Hematopoietic multipotent progenitor cell treated with erythropoietin and hydrocortisone succinate and interleukin-3 and kit ligand, for 8 days (in vitro differentiated cells): ENCODE data around the gene ADSS2.

Source experiments
- DNase-seq: peaks from one replicate; pipeline ENCODE4 v3.0.0-alpha.2; 2015

The ADSS2 gene

GRCh38 chr1:244445320-244446181 is 6.2 kb downstream of the ADSS2 start:
- DNase-seq = peak; percentile 20

DNA sequence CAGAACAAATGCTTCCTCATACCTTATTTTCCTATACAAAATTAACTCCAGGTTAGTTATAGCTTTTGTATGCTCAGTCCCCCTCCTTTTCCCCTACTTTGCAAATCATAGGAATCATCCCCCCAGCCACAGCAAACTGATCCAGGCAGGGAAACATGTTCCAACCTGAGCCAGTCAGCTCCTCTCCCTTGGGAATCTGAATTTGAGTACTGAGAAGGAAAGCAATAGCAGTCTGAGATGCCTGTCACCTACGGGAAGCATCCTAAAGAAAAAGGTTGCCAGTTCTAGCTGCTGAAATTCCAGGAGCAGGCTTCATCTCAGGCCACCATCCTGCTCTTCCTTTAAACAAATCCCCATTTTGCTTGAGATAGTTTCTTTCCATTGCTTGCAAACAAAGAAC is 6.9 kb downstream of the ADSS2 start:
- no peak for DNase-seq

DNA sequence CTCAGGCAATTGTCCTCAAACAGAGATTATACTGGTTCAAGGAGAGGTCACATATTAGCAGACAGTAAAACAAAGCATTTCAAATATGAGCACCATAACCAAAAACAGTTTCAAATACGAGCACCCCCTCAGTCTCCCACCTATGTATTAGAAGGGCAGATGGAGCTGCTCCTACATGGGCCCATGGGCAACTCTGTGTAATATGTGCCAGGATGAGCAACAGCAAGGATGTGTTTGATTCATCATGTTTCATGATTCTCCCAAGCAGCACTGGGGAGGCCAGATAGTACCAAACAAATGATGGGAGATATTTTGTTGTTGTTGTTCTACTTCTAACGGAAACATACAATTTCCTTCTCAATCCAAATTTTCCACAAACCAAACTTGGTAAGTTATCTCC is 8.9 kb downstream of the ADSS2 start:
- no peak for DNase-seq

GRCh38 chr1:244439391-244440032 is 12.2 kb downstream of the ADSS2 start:
- peak; percentile 49 for DNase-seq

GRCh38 chr1:244437086-244437468 is 14.6 kb downstream of the ADSS2 start:
- no peak for DNase-seq

DNA sequence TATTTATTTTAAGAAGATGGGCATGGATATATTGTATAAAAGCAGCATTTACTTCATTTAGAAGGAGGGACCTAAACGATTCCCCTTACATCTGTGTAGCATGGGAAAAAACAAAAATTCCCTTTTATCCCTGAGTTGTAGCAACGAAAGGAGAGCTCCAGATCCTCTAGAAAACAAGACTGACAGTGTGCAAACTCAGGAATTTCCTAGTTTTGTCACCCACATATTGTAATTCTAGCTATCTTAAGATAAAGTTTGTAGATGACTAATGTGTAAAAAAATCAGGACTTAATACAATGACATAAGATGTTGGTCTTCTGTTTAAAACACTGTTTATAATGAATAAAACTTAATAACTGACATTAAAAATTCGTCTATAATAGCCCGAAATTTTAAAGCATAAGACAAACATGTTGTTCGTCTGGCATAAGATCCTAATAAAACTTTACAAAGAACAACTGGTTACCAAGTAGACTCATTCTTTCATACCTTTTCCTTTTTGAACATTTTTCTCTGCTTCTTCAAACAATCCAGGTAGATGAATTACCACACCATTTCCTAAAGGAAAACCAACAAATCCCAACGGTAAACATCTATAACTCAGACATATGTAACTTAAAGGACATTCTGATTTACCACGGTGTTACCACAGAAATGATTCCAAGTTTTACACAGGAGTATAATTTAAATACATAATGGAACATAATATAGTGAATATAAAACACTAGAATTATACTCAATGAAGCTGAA is 15.2 kb downstream of the ADSS2 start:
- no peak for DNase-seq

- no peak for DNase-seq
Observed at GRCh38 chr1:244435562-244436205, 16.0 kb downstream of the ADSS2 start.

DNA sequence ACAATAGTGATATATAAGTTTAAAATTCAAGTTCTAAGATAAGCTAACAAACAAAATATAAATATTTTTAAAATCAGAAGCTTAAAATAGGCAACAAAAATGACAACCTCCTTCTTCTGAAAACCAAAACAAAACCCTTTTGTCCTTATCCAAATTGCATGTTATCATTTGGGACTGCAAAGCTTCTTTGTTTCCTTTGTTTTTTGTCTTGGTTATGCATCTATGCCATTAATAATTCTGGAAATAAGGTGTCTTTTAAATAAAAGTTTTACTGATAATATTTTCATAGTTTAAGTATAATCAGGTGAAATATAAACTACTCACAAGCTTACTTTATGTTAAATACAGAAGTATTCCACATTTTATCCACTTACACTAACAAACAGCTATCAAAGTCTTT is 20.5 kb downstream of the ADSS2 start:
- no peak for DNase-seq

- DNase-seq = no peak
Observed at GRCh38 chr1:244429818-244430217, 21.9 kb downstream of the ADSS2 start.

GRCh38 chr1:244427647-244428046 is 24.1 kb downstream of the ADSS2 start:
- DNase-seq = no peak

DNA sequence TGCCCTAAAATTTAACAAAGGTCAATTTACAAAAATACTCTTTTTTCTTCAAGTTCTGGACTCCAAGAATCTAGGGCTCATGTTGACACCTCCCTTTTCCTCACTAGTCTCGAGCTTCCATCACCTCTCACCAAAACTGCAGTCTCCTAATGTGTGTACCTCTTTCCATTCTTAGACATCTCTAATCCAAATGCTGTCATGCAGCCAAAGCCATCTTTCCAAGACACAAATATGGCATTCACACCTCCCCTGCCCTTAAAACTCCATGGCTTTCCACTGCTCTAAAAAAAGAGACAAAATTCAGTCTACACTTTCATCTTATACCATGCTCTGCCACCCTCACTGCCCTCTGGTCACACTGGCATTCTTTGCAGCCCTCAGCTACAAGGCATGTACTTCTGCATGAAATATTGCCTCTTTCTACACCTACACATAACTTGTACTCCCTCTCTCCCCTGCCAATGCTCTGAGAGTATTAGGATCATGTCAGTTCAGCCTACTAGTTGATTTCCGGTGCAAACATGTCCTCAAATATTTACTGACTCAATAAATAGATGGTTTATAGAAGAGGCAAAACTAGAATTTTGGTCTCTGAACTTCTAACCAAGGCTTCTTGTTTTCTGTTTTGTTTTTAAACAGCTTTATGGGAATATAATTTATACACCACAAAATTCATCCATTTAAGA is 26.9 kb downstream of the ADSS2 start:
- DNase-seq = no peak

DNA sequence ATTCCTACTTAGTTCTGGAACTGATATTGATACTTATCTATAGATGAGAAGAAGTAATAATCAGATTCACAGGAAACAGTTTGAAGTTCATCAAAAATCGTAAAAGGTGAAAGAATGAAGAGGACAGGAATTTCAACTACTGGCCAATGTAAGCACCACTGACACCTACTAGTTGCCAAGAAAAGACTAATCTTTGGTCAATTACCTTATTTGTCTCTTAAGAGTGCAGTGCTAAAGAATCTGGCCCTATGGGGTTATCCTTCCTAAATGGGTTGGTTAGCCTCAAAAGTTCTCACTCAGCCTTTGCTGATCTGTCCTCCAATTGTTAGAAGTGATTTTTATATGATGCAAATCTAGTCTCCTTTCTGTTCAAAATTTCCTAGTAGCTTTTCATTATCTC is 29.5 kb downstream of the ADSS2 start:
- DNase-seq = no peak

- DNase-seq = no peak
Observed at GRCh38 chr1:244419024-244419423, 32.7 kb downstream of the ADSS2 start.

- DNase-seq = no peak
Observed at GRCh38 chr1:244414543-244414942, 37.2 kb downstream of the ADSS2 start.

DNA sequence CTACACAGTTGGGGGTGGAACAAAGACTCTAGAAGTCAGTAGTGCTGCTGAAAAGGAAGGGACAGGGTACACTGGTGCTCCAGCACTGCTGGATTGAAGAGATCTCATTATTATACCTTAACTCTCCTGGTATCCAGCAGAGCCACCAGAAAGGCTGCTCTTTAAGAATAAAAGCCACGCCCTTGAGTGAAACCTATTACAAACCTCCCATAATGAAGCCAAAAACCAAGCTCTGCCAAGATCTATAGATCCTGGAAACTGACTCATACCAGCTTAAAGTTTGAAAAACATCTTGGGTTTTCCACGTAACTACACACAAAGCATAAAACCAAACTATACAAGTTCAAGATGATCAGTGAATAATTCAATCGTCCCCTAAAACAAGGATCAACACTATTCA is 38.0 kb downstream of the ADSS2 start:
- DNase-seq = no peak

- DNase-seq = no peak
Observed at GRCh38 chr1:244412176-244412575, 39.5 kb downstream of the ADSS2 start.

DNA sequence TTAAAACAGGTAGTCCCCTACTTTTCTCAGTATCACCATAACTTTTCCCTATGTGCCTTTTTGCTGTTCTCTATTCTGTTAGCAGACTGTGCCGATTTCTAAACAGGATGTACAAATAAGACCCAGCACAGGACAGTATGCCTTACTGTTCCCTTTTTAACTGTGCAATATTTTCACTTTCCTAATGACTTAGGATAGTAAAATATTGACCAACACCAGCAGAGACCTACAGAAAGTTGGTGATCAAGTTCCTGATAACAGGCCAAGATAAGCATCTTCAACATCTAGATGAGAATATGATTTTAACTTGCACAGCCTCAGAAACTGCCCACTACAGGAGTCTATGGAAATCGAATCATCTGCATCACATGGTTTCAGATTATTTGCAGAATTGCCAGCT is 42.0 kb downstream of the ADSS2 start:
- DNase-seq = no peak

DNA sequence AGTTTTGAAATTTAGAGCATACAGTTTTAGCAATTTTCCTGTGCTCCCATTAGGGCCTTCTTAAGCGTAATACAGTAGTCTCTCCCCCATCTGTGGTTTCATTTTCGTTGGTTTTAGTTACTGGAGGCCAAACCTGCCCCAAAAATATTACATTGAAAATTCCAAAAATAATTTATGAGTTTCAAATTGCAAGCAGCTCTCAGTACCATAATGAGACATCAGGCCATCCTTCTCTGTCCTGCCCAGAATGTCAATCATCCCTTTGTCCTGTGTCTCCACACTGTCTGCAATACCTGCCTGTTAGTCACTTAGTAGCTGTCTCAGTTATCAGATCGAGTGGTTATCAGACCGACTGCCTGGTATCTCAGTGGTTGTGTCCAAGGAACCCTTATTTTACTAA is 45.4 kb downstream of the ADSS2 start:
- DNase-seq = no peak

- DNase-seq = no peak
Observed at GRCh38 chr1:244405856-244406255, 45.9 kb downstream of the ADSS2 start.

DNA sequence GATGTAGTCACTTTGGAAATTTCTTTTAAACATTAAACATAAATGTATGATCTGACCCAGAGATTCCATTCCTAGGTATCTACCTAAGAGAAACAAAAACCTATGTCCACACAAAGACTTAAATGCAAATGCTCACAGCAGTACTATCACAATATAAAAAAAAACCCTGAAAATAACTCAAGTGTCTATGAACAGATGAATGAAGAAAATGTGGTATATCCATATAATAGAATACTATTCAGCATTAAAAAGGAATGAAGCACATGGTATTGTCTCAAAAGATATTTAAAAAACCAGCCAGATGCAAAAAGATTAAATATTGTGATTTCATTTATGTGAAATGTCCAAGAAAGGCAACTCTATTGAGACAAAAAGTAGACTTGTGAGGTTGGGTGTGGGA is 48.3 kb downstream of the ADSS2 start:
- no peak for DNase-seq

DNA sequence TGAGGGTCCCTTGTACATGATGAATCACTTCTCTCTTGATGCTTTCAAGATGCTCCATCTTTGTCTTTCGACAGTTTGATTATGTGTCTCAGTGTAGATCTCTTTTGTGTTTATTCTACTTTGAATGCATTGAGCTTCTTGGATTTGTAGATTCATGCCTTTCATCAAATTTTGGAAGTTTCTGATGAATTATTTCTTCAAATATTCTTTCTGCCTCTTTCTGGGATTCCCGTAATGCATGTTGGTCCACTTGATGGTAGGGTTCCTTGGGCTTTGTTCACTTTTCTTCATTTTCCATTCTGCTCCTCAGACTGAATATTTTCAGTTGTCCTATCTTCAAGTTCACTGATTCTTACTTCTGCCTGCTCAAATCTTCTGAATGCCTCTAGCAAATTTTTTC is 50.7 kb downstream of the ADSS2 start:
- DNase-seq = no peak

DNA sequence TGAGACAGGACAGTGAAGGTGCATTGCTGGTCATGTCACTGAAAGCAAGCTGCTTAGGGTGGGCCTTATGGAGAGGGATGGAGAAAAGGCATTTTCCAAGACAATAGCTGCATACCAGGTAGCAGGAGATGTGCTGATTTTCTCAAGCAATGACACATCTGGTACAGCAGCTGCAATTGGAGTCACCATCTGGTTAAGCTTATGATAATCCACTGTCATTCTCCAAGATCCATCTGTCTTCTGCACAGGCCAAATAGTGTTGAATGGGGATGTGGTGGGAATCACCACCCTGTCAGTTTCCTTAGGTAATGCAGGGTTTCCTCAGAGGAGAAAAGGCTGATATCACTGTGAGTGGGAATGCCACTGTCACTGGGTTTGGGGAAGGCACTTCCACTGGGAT is 54.6 kb downstream of the ADSS2 start:
- DNase-seq = no peak

DNA sequence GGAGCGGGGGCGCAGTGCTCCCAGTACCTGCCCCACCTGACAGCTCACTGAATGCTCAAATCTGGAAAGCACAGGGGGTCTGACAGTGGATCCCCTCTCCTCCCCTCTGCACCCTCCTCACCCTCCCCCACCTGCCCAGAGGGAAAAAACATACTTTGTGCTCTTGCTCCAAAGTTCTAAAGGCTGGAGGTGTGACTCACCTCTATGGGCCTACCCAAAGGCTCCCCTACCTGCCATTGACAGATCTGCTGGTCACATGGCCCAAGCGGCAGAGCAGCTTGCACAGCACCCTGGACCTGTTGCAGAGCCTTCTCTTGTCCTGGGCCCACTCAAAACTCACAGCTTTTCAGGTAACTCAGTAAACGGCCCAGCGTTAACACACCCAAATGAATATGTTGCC is 55.7 kb downstream of the ADSS2 start:
- DNase-seq = no peak
